ENCODE data around the gene IFT122. TPM values are rescaled to one million over a fixed set of nuclear protein-coding genes. Genes with fewer than 3 reads are reported as not detected.
A peak's percentile ranks its signal among the peaks of the same experiment; 100 is the strongest.

Gene IFT122
- total and polyA plus RNA-seq, 10 donors, result 5.2 to 31.3 (median 18.1) TPM

DNA sequence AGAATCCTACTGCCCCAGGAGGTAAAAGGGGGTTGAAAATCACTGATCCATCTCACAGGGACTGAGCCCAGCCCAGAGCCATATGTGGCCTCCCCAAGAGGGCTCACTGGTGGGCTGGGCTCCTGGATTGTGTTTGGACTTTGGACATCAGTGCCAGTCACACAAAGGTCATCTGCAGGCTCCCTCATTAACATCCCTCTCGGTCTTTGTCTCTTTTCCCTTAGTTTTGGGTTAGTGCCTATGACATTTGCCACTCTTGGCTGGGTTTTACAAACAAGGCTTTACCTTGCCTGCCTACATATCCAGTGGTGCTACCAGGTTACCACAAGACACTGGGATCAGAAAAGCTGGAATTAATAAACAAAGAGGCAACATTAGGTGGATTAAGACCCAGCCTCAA lies 27.9 kb downstream of the IFT122 start:
- Histone ChIP-seq H3K27me3 (replicated peaks in 1 of 7) (no peaks in the 10 kb centered on the region), H3K27ac (no peak overlapping the region), H3K36me3 (peaks cover 0 to 66% (median 0%) of the 10 kb centered on the region in 6 donors), H3K4me3 (no peak overlapping the region), H3K9me3 (no peaks in the 10 kb centered on the region), H3K4me1 (peaks cover 0 to 12% (median 2%) of the 10 kb centered on the region in 6 donors)
- intact Hi-C loops (cut with DNase I; ENCODE audit: low total_unique reads), result no loop called here
- TF ChIP-seq, protein P1, sequence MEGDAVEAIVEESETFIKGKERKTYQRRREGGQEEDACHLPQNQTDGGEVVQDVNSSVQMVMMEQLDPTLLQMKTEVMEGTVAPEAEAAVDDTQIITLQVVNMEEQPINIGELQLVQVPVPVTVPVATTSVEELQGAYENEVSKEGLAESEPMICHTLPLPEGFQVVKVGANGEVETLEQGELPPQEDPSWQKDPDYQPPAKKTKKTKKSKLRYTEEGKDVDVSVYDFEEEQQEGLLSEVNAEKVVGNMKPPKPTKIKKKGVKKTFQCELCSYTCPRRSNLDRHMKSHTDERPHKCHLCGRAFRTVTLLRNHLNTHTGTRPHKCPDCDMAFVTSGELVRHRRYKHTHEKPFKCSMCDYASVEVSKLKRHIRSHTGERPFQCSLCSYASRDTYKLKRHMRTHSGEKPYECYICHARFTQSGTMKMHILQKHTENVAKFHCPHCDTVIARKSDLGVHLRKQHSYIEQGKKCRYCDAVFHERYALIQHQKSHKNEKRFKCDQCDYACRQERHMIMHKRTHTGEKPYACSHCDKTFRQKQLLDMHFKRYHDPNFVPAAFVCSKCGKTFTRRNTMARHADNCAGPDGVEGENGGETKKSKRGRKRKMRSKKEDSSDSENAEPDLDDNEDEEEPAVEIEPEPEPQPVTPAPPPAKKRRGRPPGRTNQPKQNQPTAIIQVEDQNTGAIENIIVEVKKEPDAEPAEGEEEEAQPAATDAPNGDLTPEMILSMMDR (IDR thresholded peaks at IDR 0.05 in 8 of 11, conservative IDR thresholded peaks at IDR 0.05 in 3 of 11), result no peak
- TF ChIP-seq POLR2A (IDR thresholded peaks at IDR 0.05), result no peak
- no peak for TF ChIP-seq POLR2AphosphoS5 (IDR thresholded peaks at IDR 0.05)
- DNase-seq, result no peak
- WGBS, 5 donors, result 75 to 100% (median 92%) methylated on average over 1 of the region's 1 CpG

DNA sequence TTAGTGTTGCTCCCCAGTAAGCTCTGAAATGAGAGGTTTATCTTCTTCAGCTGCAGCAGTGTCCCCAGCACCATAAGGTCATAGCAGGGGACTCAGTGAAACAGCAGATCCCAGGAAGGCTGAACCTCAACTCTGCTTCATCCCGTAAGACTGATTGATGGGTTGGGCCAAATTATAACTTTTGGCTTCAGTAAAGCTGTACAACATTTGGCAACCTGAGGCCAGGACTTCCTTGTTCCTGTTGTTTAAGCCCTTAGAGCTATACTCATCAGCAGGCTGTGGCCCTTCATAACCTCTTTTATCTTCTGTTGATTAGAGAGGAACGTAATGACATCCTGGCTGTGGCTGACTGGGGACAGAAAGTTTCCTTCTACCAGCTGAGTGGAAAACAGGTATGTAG lies 29.0 kb downstream of the IFT122 start:
- Histone ChIP-seq H3K4me3 (no peak overlapping the region), H3K4me1 (peaks cover 0 to 12% (median 2%) of the 10 kb centered on the region in 6 donors), H3K27ac (peak overlapping the region in 1 of 8 donors; percentile 14), H3K9me3 (no peaks in the 10 kb centered on the region), H3K27me3 (replicated peaks in 1 of 7) (no peaks in the 10 kb centered on the region), H3K36me3 (peaks cover 0 to 59% (median 0%) of the 10 kb centered on the region in 6 donors)
- intact Hi-C loops (cut with DNase I; ENCODE audit: low total_unique reads), result no loop called here
- WGBS, 5 donors, result 62 to 75% (median 69%) methylated on average over 2 of the region's 2 CpGs
- TF ChIP-seq POLR2AphosphoS5 (IDR thresholded peaks at IDR 0.05), result no peak
- TF ChIP-seq, protein P1 (IDR thresholded peaks at IDR 0.05 in 8 of 11, conservative IDR thresholded peaks at IDR 0.05 in 3 of 11), result no peak
- no peak for TF ChIP-seq POLR2A (IDR thresholded peaks at IDR 0.05)
- DNase-seq, result no peak

DNA sequence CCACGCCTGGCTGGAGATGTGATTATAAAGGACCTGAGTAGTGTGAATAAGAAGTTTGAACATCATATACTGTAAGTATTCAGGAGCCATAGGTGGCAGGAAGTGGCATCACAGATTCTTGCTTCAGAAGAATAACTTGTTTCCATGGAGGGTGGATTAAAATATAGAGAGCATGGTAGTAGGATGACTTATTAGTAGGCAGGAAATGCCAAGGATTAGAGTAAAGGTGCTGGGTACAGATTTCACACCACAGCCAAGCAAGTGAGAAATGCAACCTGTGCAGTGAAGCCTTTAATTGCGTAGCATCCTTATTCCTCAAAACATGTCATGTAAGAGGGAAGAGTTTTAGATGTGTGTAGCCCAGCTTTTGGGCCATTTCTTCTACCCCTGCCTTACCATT lies 30.8 kb downstream of the IFT122 start:
- no peak overlapping the region for H3K27ac ChIP-seq
- intact Hi-C loops (cut with DNase I; ENCODE audit: low total_unique reads), result no loop called here
- WGBS, 5 donors, result 94 to 97% (median 95%) methylated on average over 2 of the region's 2 CpGs
- H3K27me3 ChIP-seq (replicated peaks in 1 of 7), result no peaks in the 10 kb centered on the region
- H3K4me3 ChIP-seq, result no peak overlapping the region
- no peaks in the 10 kb centered on the region for H3K9me3 ChIP-seq
- H3K36me3 ChIP-seq, result peaks cover 0 to 51% (median 0%) of the 10 kb centered on the region in 6 donors
- TF ChIP-seq POLR2AphosphoS5 (IDR thresholded peaks at IDR 0.05) (no peak), POLR2A (IDR thresholded peaks at IDR 0.05) (no peak)
- TF ChIP-seq, protein P1 (IDR thresholded peaks at IDR 0.05 in 8 of 11, conservative IDR thresholded peaks at IDR 0.05 in 3 of 11), result no peak
- H3K4me1 ChIP-seq, result peaks cover 0 to 12% (median 2%) of the 10 kb centered on the region in 6 donors
- no peak for DNase-seq

DNA sequence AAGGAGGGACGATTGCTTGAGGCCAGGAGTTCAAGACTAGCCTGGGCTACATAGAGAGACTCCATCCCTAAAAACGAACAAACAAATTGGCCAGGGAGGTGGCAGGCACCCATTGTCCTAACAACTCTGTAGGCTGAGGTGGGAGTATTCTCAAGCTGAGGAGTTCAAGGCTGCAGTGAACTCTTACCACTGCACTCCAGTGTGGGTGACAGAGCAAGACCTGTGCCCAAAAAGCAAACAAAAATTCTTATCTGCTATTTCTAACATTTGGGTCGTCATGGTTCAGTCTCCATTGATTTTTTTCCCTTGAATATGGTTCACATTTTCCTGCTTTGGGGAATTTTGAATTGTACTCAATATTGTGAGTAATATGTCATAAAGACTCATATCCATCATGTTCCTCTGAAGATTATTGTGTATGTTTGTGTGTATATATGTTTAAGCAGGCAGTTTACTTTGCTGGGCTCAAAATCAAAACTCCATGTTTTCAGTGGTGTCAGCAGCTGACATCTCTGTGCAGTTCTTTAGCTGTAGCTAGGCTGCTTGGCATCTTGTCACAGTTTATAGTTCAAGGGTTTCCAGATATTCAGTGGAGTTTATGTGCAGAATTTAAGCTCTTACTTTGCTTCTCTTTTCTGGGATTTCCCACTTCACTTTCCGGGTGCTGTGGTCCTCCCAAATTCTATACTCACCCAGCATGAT lies 33.2 kb downstream of the IFT122 start:
- DNase-seq, result no peak
- H3K36me3 ChIP-seq, result peaks cover 0 to 60% (median 14%) of the 10 kb centered on the region in 6 donors
- H3K9me3 ChIP-seq, result no peaks in the 10 kb centered on the region
- no peaks in the 10 kb centered on the region for H3K27me3 ChIP-seq (replicated peaks in 1 of 7)
- H3K27ac ChIP-seq, result no peak overlapping the region
- peaks cover 0 to 12% (median 2%) of the 10 kb centered on the region in 6 donors for H3K4me1 ChIP-seq
- H3K4me3 ChIP-seq, result no peak overlapping the region
- intact Hi-C loops (cut with DNase I; ENCODE audit: low total_unique reads), result no loop called here
- TF ChIP-seq POLR2AphosphoS5 (IDR thresholded peaks at IDR 0.05), result no peak
- no peak for TF ChIP-seq POLR2A (IDR thresholded peaks at IDR 0.05)
- TF ChIP-seq, protein P1 (IDR thresholded peaks at IDR 0.05 in 8 of 11, conservative IDR thresholded peaks at IDR 0.05 in 3 of 11), result no peak
- WGBS, 5 donors, result 88 to 94% (median 92%) methylated on average over 4 of the region's 4 CpGs

Data from spleen (tissue), 11 donors.